ENCODE results near the gene MYO19. TPM values are rescaled to one million over a fixed set of nuclear protein-coding genes. Genes with fewer than 3 reads are reported as not detected.

MYO19 gene
- total and polyA plus RNA-seq, 9 of the 15 experiments (the other 6 are each of a cell fraction or from before 2014, with no cell fraction given): 21.6 to 176 (median 129) TPM

DNA sequence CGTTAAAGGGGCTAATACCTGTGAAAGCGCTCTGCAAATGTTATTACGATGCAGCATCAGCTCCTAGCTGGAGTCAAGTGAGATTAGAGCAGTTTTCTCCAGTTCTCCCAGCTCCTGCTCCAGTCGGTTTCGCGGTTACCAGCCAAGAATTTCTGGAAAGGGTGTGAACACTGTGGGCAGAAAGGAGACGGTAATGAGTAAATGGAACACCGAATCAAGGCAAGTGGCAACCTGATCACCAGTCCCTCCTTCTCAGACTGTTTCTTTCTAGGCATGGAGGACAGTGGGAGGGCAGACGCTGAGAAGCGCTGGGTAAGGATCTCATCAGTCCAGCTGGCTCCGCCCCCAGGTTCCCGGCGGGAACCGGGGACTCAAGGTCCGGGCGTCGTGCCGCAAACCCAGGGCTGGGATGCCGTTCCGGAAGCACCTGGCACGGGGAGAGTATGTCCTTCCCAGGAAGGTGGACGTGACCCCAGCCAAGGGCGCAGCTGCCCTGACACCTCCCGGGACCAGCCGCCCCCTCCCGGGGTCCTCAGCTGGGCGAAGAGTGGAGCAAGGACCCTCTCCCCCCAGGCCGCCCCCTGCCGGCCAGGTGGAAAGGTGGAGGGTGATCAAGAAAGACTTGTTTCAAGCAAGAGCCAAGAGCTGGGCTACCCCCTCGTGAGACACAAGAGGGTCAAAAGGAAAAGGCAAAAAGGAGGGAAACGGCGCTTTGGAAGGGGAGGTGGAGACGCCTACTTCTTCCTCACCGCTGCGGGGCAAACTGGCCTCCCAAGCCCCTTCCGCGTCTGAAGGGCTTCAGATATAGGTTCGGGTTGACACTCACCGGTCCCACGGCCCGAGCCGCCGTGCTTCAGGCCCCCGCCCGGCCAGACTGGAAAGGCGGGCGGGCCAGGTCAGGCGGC lies 481 bp downstream of the MYO19 start (continued):
- TF ChIP-seq, protein P1, sequence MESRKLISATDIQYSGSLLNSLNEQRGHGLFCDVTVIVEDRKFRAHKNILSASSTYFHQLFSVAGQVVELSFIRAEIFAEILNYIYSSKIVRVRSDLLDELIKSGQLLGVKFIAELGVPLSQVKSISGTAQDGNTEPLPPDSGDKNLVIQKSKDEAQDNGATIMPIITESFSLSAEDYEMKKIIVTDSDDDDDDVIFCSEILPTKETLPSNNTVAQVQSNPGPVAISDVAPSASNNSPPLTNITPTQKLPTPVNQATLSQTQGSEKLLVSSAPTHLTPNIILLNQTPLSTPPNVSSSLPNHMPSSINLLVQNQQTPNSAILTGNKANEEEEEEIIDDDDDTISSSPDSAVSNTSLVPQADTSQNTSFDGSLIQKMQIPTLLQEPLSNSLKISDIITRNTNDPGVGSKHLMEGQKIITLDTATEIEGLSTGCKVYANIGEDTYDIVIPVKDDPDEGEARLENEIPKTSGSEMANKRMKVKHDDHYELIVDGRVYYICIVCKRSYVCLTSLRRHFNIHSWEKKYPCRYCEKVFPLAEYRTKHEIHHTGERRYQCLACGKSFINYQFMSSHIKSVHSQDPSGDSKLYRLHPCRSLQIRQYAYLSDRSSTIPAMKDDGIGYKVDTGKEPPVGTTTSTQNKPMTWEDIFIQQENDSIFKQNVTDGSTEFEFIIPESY (CRISPR knock-in tag; IDR thresholded peaks at IDR 0.05): no peak
- peak; percentile 39; the same call in 1 of the 2 replicates for TF ChIP-seq HDAC2 (IDR thresholded peaks at IDR 0.05)
- TF ChIP-seq SUPT5H (IDR thresholded peaks at IDR 0.05): peak; percentile 31
- TF ChIP-seq L3MBTL2 (IDR thresholded peaks at IDR 0.05): peak; percentile 81
- TF ChIP-seq, protein P2, sequence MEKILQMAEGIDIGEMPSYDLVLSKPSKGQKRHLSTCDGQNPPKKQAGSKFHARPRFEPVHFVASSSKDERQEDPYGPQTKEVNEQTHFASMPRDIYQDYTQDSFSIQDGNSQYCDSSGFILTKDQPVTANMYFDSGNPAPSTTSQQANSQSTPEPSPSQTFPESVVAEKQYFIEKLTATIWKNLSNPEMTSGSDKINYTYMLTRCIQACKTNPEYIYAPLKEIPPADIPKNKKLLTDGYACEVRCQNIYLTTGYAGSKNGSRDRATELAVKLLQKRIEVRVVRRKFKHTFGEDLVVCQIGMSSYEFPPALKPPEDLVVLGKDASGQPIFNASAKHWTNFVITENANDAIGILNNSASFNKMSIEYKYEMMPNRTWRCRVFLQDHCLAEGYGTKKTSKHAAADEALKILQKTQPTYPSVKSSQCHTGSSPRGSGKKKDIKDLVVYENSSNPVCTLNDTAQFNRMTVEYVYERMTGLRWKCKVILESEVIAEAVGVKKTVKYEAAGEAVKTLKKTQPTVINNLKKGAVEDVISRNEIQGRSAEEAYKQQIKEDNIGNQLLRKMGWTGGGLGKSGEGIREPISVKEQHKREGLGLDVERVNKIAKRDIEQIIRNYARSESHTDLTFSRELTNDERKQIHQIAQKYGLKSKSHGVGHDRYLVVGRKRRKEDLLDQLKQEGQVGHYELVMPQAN (IDR thresholded peaks at IDR 0.05; ENCODE audit: borderline replicate concordance): 0 out of 2 replicates have a peak, but pooled peaks have one; percentile 10
- no peak for TF ChIP-seq NFE2L1 (tag; IDR thresholded peaks at IDR 0.05; ENCODE audit: borderline replicate concordance, low read depth)
- 0 out of 2 replicates have a peak, but pooled peaks have one; percentile 60 for TF ChIP-seq MTA1 (IDR thresholded peaks at IDR 0.05; ENCODE audit: borderline replicate concordance)
- TF ChIP-seq KDM4B (IDR thresholded peaks at IDR 0.05; ENCODE audit: borderline replicate concordance in 2 of 2, low read depth in 1 of 2): no peak
- TF ChIP-seq SAFB2 (IDR thresholded peaks at IDR 0.05; ENCODE audit: borderline replicate concordance, low read depth, low read length, severe bottlenecking): no peak
- TF ChIP-seq, protein P3, sequence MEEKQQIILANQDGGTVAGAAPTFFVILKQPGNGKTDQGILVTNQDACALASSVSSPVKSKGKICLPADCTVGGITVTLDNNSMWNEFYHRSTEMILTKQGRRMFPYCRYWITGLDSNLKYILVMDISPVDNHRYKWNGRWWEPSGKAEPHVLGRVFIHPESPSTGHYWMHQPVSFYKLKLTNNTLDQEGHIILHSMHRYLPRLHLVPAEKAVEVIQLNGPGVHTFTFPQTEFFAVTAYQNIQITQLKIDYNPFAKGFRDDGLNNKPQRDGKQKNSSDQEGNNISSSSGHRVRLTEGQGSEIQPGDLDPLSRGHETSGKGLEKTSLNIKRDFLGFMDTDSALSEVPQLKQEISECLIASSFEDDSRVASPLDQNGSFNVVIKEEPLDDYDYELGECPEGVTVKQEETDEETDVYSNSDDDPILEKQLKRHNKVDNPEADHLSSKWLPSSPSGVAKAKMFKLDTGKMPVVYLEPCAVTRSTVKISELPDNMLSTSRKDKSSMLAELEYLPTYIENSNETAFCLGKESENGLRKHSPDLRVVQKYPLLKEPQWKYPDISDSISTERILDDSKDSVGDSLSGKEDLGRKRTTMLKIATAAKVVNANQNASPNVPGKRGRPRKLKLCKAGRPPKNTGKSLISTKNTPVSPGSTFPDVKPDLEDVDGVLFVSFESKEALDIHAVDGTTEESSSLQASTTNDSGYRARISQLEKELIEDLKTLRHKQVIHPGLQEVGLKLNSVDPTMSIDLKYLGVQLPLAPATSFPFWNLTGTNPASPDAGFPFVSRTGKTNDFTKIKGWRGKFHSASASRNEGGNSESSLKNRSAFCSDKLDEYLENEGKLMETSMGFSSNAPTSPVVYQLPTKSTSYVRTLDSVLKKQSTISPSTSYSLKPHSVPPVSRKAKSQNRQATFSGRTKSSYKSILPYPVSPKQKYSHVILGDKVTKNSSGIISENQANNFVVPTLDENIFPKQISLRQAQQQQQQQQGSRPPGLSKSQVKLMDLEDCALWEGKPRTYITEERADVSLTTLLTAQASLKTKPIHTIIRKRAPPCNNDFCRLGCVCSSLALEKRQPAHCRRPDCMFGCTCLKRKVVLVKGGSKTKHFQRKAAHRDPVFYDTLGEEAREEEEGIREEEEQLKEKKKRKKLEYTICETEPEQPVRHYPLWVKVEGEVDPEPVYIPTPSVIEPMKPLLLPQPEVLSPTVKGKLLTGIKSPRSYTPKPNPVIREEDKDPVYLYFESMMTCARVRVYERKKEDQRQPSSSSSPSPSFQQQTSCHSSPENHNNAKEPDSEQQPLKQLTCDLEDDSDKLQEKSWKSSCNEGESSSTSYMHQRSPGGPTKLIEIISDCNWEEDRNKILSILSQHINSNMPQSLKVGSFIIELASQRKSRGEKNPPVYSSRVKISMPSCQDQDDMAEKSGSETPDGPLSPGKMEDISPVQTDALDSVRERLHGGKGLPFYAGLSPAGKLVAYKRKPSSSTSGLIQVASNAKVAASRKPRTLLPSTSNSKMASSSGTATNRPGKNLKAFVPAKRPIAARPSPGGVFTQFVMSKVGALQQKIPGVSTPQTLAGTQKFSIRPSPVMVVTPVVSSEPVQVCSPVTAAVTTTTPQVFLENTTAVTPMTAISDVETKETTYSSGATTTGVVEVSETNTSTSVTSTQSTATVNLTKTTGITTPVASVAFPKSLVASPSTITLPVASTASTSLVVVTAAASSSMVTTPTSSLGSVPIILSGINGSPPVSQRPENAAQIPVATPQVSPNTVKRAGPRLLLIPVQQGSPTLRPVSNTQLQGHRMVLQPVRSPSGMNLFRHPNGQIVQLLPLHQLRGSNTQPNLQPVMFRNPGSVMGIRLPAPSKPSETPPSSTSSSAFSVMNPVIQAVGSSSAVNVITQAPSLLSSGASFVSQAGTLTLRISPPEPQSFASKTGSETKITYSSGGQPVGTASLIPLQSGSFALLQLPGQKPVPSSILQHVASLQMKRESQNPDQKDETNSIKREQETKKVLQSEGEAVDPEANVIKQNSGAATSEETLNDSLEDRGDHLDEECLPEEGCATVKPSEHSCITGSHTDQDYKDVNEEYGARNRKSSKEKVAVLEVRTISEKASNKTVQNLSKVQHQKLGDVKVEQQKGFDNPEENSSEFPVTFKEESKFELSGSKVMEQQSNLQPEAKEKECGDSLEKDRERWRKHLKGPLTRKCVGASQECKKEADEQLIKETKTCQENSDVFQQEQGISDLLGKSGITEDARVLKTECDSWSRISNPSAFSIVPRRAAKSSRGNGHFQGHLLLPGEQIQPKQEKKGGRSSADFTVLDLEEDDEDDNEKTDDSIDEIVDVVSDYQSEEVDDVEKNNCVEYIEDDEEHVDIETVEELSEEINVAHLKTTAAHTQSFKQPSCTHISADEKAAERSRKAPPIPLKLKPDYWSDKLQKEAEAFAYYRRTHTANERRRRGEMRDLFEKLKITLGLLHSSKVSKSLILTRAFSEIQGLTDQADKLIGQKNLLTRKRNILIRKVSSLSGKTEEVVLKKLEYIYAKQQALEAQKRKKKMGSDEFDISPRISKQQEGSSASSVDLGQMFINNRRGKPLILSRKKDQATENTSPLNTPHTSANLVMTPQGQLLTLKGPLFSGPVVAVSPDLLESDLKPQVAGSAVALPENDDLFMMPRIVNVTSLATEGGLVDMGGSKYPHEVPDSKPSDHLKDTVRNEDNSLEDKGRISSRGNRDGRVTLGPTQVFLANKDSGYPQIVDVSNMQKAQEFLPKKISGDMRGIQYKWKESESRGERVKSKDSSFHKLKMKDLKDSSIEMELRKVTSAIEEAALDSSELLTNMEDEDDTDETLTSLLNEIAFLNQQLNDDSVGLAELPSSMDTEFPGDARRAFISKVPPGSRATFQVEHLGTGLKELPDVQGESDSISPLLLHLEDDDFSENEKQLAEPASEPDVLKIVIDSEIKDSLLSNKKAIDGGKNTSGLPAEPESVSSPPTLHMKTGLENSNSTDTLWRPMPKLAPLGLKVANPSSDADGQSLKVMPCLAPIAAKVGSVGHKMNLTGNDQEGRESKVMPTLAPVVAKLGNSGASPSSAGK (IDR thresholded peaks at IDR 0.05): peak; percentile 34

Data from K562 (cell line).